Measurements from ENCODE around the gene PDGFRB.
A peak's percentile ranks its signal among the peaks of the same experiment; 100 is the strongest.

Gene PDGFRB

DNA sequence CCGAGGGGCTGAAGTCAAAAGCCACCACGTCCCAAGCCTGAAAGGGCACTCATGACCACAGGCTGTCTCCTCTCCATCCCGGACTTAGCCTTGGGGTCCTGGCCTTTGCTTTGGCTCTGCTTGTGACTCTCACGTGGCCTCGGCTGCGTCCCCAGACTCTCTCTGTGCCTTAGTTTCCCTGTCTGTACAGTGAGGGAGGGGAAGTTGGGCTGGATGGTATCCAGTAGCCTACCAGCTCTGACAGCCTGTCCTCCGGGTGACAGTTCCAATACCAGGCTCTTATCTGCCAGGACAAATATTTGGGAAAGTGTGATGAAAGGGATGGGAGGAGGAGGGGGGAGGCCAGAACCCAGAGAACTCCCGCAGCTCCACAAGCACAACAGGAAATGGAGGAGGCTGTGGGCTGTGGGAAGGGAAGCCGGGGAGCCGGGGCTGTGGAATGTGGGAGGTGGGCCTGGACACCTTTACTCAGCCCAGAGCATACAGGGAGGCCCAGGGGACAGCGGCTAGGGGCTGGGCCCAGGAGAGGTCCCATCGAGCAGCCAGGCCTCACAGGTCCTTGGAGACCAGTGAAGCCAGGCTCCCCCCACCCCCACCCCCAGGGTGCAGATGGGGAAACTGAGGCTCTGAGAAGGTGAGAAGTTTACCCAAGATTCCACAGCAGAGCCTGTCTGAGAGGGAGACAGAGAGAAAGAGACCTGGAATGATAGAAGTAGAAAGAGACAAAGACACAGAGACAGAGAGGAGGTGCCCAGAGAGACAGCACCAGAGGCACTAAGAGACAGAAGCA, 18.3 kb downstream of the PDGFRB start:
- no peak for DNase-seq (ENCODE audit: low read depth, low spot score)
- peak overlapping the region; percentile 41; the same call in 1 of the 2 replicates for H3K4me3 ChIP-seq

DNA sequence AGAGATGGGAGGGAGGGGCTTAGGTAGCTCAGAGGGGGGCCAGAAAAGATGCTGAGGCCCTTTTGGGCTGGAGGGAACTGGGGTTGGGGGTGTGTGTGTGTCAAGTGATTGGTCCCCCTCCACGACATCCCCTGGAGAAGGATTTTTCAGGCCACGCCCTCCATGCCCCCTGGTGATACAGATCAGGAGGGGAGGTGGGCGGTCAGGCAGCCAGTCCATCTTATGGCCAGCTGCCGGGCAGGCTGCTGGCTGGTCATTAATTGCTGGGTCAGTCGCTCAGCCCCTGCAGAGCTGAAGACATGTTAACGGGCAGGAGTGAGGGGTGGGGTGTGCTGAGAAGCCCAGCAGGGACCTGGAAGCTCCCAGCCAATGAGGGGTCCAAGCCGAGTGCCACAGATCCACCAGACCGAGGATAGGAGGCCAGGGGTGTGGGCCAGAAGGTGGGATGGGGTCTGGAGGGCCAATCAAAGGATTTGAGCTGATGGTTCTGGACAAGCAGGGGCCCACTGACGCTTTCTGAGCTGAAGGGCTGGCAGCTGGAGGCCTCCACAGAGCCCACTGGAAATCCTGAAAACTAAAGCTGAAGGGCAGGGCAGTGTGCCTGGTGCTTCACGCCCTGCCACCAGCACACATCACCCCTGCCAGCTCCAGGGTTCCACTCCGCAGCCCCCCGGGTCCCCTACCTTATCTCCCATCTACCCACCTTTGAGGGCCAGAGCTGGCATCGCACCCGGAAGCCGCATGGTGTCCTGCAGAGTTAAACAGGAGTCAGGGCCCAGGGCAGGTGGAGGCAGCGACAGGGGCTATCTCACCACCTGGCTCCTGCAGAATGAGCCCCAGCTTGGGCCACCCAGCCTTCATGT, 19.1 kb downstream of the PDGFRB start:
- no peaks in the 10 kb centered on the region for H3K36me3 ChIP-seq (ENCODE audit: insufficient read depth, low read length)
- DNase-seq (ENCODE audit: low read depth, low spot score): no peak
- TF ChIP-seq EZH2 (IDR thresholded peaks at IDR 0.05): no peak
- H3K9ac ChIP-seq (ENCODE audit: insufficient read length): no peak overlapping the region
- no peak overlapping the region for H3K4me3 ChIP-seq
- H3K9me3 ChIP-seq (ENCODE audit: low read depth, low read length): no peaks in the 10 kb centered on the region
- H3K27ac ChIP-seq: no peak overlapping the region

More for the DNA sequence above, 18.3 kb downstream of the PDGFRB start:
- H3K36me3 ChIP-seq (ENCODE audit: insufficient read depth, low read length): no peaks in the 10 kb centered on the region
- H3K9ac ChIP-seq (ENCODE audit: insufficient read length): peak overlapping the region; percentile 51
- no peaks in the 10 kb centered on the region for H3K9me3 ChIP-seq (ENCODE audit: low read depth, low read length)
- peak overlapping the region; percentile 22; the same call in 1 of the 2 replicates for H3K27ac ChIP-seq
- no peak for TF ChIP-seq EZH2 (IDR thresholded peaks at IDR 0.05)
- no peak for TF ChIP-seq FOXP2 (optimal IDR thresholded peaks at IDR 0.05; ENCODE audit: control extremely low read depth, extremely low read length, insufficient read depth)
- no peak for TF ChIP-seq POLR2AphosphoS5 (IDR thresholded peaks at IDR 0.05; ENCODE audit: borderline replicate concordance, low read depth, low read length)

DNA sequence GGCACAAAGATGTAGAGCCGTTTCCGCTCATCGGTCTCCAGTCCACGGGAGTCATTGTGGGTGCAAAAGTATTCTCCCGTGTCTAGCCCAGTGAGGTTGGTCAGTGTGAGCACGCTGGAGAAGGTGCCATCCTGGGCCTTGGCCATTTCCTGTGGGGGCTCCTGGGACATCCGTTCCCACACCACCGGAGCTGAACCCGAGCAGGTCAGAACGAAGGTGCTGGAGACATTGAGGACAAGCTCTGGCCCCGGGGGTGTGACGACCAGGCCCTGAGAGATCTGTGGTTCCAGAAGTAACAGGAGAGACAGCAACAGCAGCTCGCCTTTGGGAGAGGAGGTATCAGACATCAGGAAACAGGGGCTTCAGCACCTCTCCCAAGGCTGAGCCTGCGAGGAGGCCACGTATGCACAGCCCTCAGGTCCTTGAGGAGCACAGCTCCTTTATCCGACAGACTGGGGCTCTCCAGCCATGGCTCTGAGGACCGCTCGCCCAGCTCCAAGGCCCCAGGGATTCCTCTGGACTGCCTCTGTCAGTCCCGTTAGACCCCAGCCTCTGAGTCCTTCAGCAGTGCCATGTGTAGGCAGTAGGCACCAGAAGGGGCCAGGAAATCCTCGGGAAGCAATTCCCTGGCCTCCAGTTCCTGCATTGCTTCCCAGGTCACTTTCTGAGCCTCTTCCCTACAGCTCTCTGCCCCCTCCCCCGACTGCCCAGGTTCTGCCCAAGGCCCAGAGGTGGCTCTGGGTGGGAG, 19.9 kb downstream of the PDGFRB start:
- Histone ChIP-seq H3K9me3 (ENCODE audit: low read depth, low read length) (no peaks in the 10 kb centered on the region), H3K27ac (no peak overlapping the region), H3K4me3 (no peak overlapping the region), H3K9ac (ENCODE audit: insufficient read length) (no peak overlapping the region), H3K36me3 (ENCODE audit: insufficient read depth, low read length) (no peaks in the 10 kb centered on the region)
- TF ChIP-seq FOXP2 (optimal IDR thresholded peaks at IDR 0.05; ENCODE audit: control extremely low read depth, extremely low read length, insufficient read depth) (no peak), EZH2 (IDR thresholded peaks at IDR 0.05) (no peak), POLR2AphosphoS5 (IDR thresholded peaks at IDR 0.05; ENCODE audit: borderline replicate concordance, low read depth, low read length) (no peak)
- DNase-seq (ENCODE audit: low read depth, low spot score): no peak

DNA sequence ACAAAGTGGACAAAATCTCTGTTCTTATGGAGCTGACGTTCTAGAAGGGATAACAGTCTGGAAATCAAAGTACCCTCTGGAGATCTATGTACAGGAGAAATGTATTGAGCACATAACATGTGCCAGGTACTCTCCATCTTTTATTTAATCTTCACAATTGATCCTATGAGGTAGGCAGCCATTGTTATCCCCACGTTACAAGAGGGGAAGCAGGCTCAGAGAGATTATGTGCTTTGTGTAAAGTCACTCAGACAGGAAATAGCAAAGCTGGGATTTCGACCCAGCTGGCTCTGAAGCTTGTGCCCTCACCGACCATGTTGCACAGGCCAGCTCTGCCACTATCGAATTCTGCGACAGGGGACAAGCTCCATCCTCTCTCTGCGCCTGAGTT, 21.5 kb downstream of the PDGFRB start:
- Histone ChIP-seq H3K9ac (ENCODE audit: insufficient read length) (no peak overlapping the region), H3K4me3 (no peak overlapping the region), H3K36me3 (ENCODE audit: insufficient read depth, low read length) (no peaks in the 10 kb centered on the region), H3K9me3 (ENCODE audit: low read depth, low read length) (no peaks in the 10 kb centered on the region), H3K27ac (no peak overlapping the region)
- no peak for DNase-seq (ENCODE audit: low read depth, low spot score)
- TF ChIP-seq FOXP2 (optimal IDR thresholded peaks at IDR 0.05; ENCODE audit: control extremely low read depth, extremely low read length, insufficient read depth): no peak
- no peak for TF ChIP-seq POLR2AphosphoS5 (IDR thresholded peaks at IDR 0.05; ENCODE audit: borderline replicate concordance, low read depth, low read length)
- no peak for TF ChIP-seq EZH2 (IDR thresholded peaks at IDR 0.05)

DNA sequence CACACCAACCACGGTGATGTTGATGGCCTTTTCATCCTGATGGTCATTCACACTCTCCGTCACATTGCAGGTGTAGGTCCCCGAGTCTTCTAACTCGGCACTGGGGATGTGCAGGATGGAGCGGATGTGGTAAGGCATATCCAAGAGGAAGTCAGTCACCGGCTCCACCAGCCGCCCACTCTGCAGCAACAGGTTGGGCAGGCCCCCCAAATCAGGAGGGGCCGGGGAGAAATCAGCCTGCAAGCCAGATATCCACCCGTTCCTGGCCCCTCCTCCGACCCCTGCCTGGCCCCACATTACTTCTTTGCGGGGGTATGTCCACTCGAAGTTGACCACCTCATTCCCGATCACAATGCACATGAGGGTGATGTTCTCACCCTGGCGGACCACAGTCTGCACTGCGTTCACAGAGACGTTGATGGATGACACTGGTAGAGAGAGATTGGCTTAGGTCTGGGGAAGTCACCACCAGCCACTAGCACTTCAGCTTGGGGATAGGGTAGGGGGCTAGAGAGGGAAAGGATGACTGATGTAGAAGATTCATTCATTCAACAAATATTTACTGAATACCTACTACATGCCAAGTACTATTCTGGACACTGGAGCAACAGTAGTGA, 22.0 kb downstream of the PDGFRB start:
- Histone ChIP-seq H3K9ac (ENCODE audit: insufficient read length) (no peak overlapping the region), H3K36me3 (ENCODE audit: insufficient read depth, low read length) (no peaks in the 10 kb centered on the region), H3K27ac (no peak overlapping the region), H3K9me3 (ENCODE audit: low read depth, low read length) (no peaks in the 10 kb centered on the region), H3K4me3 (no peak overlapping the region)
- TF ChIP-seq FOXP2 (optimal IDR thresholded peaks at IDR 0.05; ENCODE audit: control extremely low read depth, extremely low read length, insufficient read depth) (no peak), POLR2AphosphoS5 (IDR thresholded peaks at IDR 0.05; ENCODE audit: borderline replicate concordance, low read depth, low read length) (no peak), EZH2 (IDR thresholded peaks at IDR 0.05) (no peak)
- DNase-seq (ENCODE audit: low read depth, low spot score): no peak

DNA sequence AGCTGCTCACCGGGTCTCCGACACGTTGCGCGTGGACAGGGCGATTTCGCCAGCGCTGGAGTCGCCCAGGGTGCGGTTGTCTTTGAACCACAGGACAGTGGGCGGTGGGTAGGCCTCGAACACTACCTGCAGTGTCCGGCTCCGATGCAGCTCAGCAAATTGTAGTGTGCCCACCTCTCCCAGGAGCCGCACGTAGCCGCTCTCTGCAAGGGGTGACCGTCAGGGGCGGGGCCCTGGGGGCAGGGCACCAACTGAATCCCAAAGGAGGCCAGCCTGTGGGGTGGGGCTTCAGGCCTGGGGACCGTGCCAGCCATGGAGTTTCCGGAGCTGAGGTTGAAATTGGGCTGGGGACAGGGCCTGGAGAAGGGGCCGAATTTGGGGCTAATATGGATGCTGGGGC, 22.9 kb downstream of the PDGFRB start:
- no peak overlapping the region for H3K27ac ChIP-seq
- TF ChIP-seq POLR2AphosphoS5 (IDR thresholded peaks at IDR 0.05; ENCODE audit: borderline replicate concordance, low read depth, low read length) (no peak), FOXP2 (optimal IDR thresholded peaks at IDR 0.05; ENCODE audit: control extremely low read depth, extremely low read length, insufficient read depth) (no peak), EZH2 (IDR thresholded peaks at IDR 0.05) (no peak)
- no peak for DNase-seq (ENCODE audit: low read depth, low spot score)
- H3K36me3 ChIP-seq (ENCODE audit: insufficient read depth, low read length): no peaks in the 10 kb centered on the region
- H3K9ac ChIP-seq (ENCODE audit: insufficient read length): no peak overlapping the region
- no peaks in the 10 kb centered on the region for H3K9me3 ChIP-seq (ENCODE audit: low read depth, low read length)
- H3K4me3 ChIP-seq: no peak overlapping the region

DNA sequence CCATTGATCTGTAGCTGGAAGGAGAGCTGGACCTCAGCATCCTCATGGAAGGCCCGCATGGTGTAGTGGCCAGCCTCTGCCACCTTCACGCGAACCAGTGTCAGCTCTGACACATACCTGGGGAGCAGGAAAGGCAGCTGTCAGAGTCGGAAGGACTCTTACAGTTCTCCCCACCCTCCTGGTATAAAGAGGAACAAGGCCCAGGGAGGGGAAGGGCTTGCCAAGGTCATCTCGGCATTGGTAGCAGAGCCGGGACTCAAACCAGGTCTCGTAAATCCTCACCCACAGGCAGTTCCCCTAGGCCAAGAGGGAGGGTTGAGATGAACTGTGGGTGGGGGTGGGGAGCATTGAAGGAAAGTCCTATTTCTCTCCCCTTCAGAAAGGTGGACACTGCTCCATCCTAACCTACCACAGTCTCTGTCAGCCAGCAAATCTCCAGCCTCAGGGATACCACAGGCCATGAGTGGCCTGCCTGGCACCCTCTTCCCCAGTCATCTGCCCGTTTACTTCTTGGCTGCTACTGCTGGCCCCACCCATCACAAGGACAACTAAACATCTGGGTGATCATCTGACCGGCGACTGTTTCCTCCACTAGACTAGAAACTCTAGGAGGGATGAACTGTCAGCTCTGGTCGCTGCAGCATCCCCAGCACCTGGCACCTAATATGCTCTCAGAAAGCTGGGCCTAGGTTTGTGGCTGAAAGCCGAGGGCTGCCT, 23.5 kb downstream of the PDGFRB start:
- Histone ChIP-seq H3K9ac (ENCODE audit: insufficient read length) (no peak overlapping the region), H3K4me3 (no peak overlapping the region), H3K36me3 (ENCODE audit: insufficient read depth, low read length) (no peaks in the 10 kb centered on the region), H3K27ac (no peak overlapping the region), H3K9me3 (ENCODE audit: low read depth, low read length) (no peaks in the 10 kb centered on the region)
- DNase-seq (ENCODE audit: low read depth, low spot score): no peak
- TF ChIP-seq FOXP2 (optimal IDR thresholded peaks at IDR 0.05; ENCODE audit: control extremely low read depth, extremely low read length, insufficient read depth) (no peak), EZH2 (IDR thresholded peaks at IDR 0.05) (no peak), POLR2AphosphoS5 (IDR thresholded peaks at IDR 0.05; ENCODE audit: borderline replicate concordance, low read depth, low read length) (no peak)
